CD14-positive monocyte (primary cell): Measurements from ENCODE around the gene TRPC6. TPM values are rescaled to one million over a fixed set of nuclear protein-coding genes. Genes with fewer than 3 reads are reported as not detected.
"Not testable (repeated sequence)": the region's sequence is repeated elsewhere in the genome, so short reads cannot be mapped to it uniquely, and the experiment has no call there.

Source experiments
- DNase-seq, 3 donors: peaks; one replicate each; pipeline ENCODE4 v3.0.0-alpha.2; 2011 to 2022
- H2AFZ ChIP-seq: 2 replicates; pipeline ENCODE4 v1.6.0; 2012; ENCODE audit warnings: mild to moderate bottlenecking, low read depth, low read length, inconsistent platforms; ENCODE audit not compliant: insufficient read depth, poor library complexity, severe bottlenecking
- H3K27ac ChIP-seq, 2 donors: 1 replicate in 1 of 2; 2 replicates in 1 of 2; pipeline ENCODE4 v1.5.1; 2012 to 2013; ENCODE audit warnings: low read length in 2 of 2, control low read depth in 1 of 2, inconsistent platforms in 1 of 2, low read depth in 1 of 2, mild to moderate bottlenecking in 1 of 2
- H3K27me3 ChIP-seq, 2 donors: one replicate each; pipeline versions ENCODE4 v1.6.0 to v1.6.1; 2011 to 2013; ENCODE audit warnings: low read length in 2 of 2; ENCODE audit not compliant: control insufficient read depth in 2 of 2, insufficient read depth in 2 of 2
- H3K36me3 ChIP-seq, 2 donors: replicated peaks in 1 of 2; 1 replicate in 1 of 2; 2 replicates in 1 of 2; pipeline versions ENCODE4 v1.5.1 to v1.6.1; 2012 to 2013; ENCODE audit warnings: low read length in 2 of 2, control low read depth in 1 of 2, inconsistent platforms in 1 of 2, mild to moderate bottlenecking in 1 of 2; ENCODE audit not compliant: insufficient read depth in 2 of 2, control insufficient read depth in 1 of 2
- H3K4me1 ChIP-seq, 2 donors: 1 replicate in 1 of 2; 2 replicates in 1 of 2; pipeline versions ENCODE4 v1.5.1 to v1.6.1; 2012 to 2013; ENCODE audit warnings: low read length in 2 of 2, control low read depth in 1 of 2, inconsistent platforms in 1 of 2, mild to moderate bottlenecking in 1 of 2, moderate library complexity in 1 of 2; ENCODE audit not compliant: insufficient read depth in 2 of 2, control insufficient read depth in 1 of 2
- H3K4me2 ChIP-seq: replicated peaks from 2 replicates; pipeline ENCODE3; 2012; ENCODE audit warnings: low read length, moderate library complexity, mild to moderate bottlenecking; ENCODE audit not compliant: poor library complexity, severe bottlenecking; ENCODE audit errors: extremely low read depth
- H3K4me3 ChIP-seq, 3 experiments: fragments of 200-600 bp in 1 of 3; sonication (generic) in 1 of 3; replicated peaks in 1 of 3; 1 replicate in 2 of 3; 2 replicates in 1 of 3; pipeline ENCODE4 v1.5.1; 2011 to 2013; ENCODE audit warnings: low read length in 3 of 3, mild to moderate bottlenecking in 3 of 3, control low read depth in 2 of 3, low read depth in 2 of 3, inconsistent platforms in 1 of 3, moderate library complexity in 1 of 3
- H3K79me2 ChIP-seq: 2 replicates; pipeline ENCODE4 v1.6.0; 2012; ENCODE audit warnings: mild to moderate bottlenecking, control low read depth, inconsistent platforms, low read length, moderate library complexity; ENCODE audit not compliant: insufficient read depth
- H3K9ac ChIP-seq: 2 replicates; pipeline ENCODE4 v1.6.0; 2017; ENCODE audit warnings: low read length, mild to moderate bottlenecking; ENCODE audit not compliant: insufficient read depth, poor library complexity, severe bottlenecking
- H3K9me3 ChIP-seq, 2 donors: replicated peaks in 1 of 2; 1 replicate in 1 of 2; 2 replicates in 1 of 2; pipeline versions ENCODE4 v1.5.1 to v1.6.1; 2012 to 2013; ENCODE audit warnings: low read length in 2 of 2, control low read depth in 1 of 2; ENCODE audit not compliant: control insufficient read depth in 1 of 2, insufficient read depth in 1 of 2
- H4K20me1 ChIP-seq: 2 replicates; pipeline ENCODE4 v1.6.0; 2012; ENCODE audit warnings: mild to moderate bottlenecking, low read length, control low read depth, moderate library complexity; ENCODE audit not compliant: insufficient read depth
- H3K27ac Mint-ChIP-seq, 7 donors: one replicate each; pipeline ENCODE4 v1.8.0; 2020; ENCODE audit warnings: mild to moderate bottlenecking in 7 of 7, mixed read lengths in 7 of 7, moderate library complexity in 6 of 7, inconsistent platforms in 2 of 7
- H3K27me3 Mint-ChIP-seq, 3 donors: one replicate each; pipeline ENCODE4 v1.8.0; 2021 to 2022; ENCODE audit warnings: low read depth in 3 of 3, mild to moderate bottlenecking in 3 of 3, mixed read lengths in 3 of 3, moderate library complexity in 3 of 3, inconsistent platforms in 1 of 3
- H3K36me3 Mint-ChIP-seq, 2 donors: one replicate each; pipeline ENCODE4 v1.8.0; 2020; ENCODE audit warnings: mixed read lengths in 2 of 2, inconsistent platforms in 1 of 2, mild to moderate bottlenecking in 1 of 2
- H3K4me1 Mint-ChIP-seq: one replicate; pipeline ENCODE4 v1.8.0; 2020; ENCODE audit warnings: mild to moderate bottlenecking, mixed read lengths
- H3K4me3 Mint-ChIP-seq, 2 donors: one replicate each; pipeline ENCODE4 v1.8.0; 2020; ENCODE audit warnings: mild to moderate bottlenecking in 2 of 2, mixed read lengths in 2 of 2, moderate library complexity in 1 of 2
- H3K9me3 Mint-ChIP-seq, 7 donors: one replicate each; pipeline ENCODE4 v1.8.0; 2020 to 2022; ENCODE audit warnings: mixed read lengths in 7 of 7, mild to moderate bottlenecking in 6 of 7, moderate library complexity in 6 of 7, inconsistent platforms in 2 of 7
- CTCF ChIP-seq: fragments of 200-600 bp; IDR thresholded peaks from one replicate; pipeline ENCODE4 v1.8.0; 2022; ENCODE audit warnings: antibody characterized with exemption, mild to moderate bottlenecking
- WGBS: methylation state at CpG from one replicate; pipeline ENCODE4 v1.1.5; 2013; ENCODE audit warnings: missing lambda C conversion rate; ENCODE audit not compliant: insufficient coverage; 5-methylcytosine and 5-hydroxymethylcytosine counted together
- intact Hi-C, 2 donors: fragments of 100-400 bp; cut with micrococcal nuclease; formaldehyde crosslinking; loops; one replicate each; pipeline versions ENCODE4 v1.15.0 to v1.15.1; 2023
- polyA plus RNA-seq, 3 donors: library from polyadenylated mRNA; depleted of rRNA in 1 of 3; unstranded in 2 of 3; stranded (reverse) in 1 of 3; fragments of 300-500 nt in 2 of 3; fragments of >200 nt in 1 of 3; fragmentation: Illumina TruSeq in 2 of 3; gene quantifications; 1 replicate in 2 of 3; 2 replicates in 1 of 3; pipeline ENCODE4 v1.2.3, GENCODE V29; 2012 to 2021

The TRPC6 gene
- polyA plus RNA-seq, 3 donors, result 0.01 TPM; not detected in 2

DNA sequence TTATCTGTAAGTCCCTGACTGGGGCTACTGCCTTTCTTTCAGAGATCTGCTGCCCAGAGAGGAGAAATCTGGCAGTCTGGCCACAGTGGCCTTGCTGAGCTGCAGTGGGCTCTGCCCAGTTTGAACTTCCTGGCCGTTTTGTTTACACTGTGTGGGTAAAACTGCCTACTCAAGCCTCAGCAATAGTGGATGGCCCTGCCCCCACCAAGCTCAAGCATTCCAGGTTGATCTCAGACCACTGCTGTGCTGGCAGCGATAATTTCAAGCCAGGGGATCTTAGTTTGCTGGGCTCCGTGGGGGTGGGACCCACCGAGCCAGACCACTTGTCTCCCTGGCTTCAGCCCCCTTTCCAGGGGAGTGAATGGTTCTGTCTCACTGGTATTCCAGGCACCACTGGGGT, 117.5 kb downstream of the TRPC6 start:
- H3K9me3 Mint-ChIP-seq, result peaks cover 0 to 6% (median 0%) of the 10 kb centered on the region in 7 donors
- no peak for DNase-seq
- intact Hi-C loops, result no loop called here

GRCh38 chr11:101464388-101464787, 119.4 kb downstream of the TRPC6 start:
- not testable (repeated sequence) for H3K4me1 Mint-ChIP-seq

More for the DNA sequence above, 117.5 kb downstream of the TRPC6 start:
- Histone ChIP-seq H3K27ac (no peak overlapping the region), H3K79me2 (no peaks in the 10 kb centered on the region), H2AFZ (no peak overlapping the region), H3K4me3 (no peak overlapping the region), H3K9me3 (no peaks in the 10 kb centered on the region), H3K4me1 (no peaks in the 10 kb centered on the region), H3K27me3 (no peaks in the 10 kb centered on the region), H3K4me2 (no peak overlapping the region), H4K20me1 (no peaks in the 10 kb centered on the region), H3K9ac (no peak overlapping the region), H3K36me3 (no peaks in the 10 kb centered on the region)
- Mint-ChIP-seq H3K36me3 (no peaks in the 10 kb centered on the region), H3K27ac (no peak overlapping the region), H3K27me3 (peaks cover 0 to 1% (median 0%) of the 10 kb centered on the region in 3 donors), H3K4me3 (no peak overlapping the region), H3K4me1 (no peaks in the 10 kb centered on the region)
- WGBS, result 50% methylated on average over 1 of the region's 4 CpGs
- no peak for TF ChIP-seq CTCF

More at GRCh38 chr11:101464388-101464787, 119.4 kb downstream of the TRPC6 start:
- intact Hi-C loops, H3K36me3 Mint-ChIP-seq, H3K27ac ChIP-seq, H3K4me1 ChIP-seq, H4K20me1 ChIP-seq, H3K4me3 ChIP-seq, DNase-seq, H3K4me3 Mint-ChIP-seq, H3K27me3 Mint-ChIP-seq, H3K4me2 ChIP-seq, H3K36me3 ChIP-seq, H3K27ac Mint-ChIP-seq, H3K9ac ChIP-seq, H3K27me3 ChIP-seq, H3K9me3 ChIP-seq, H3K9me3 Mint-ChIP-seq, H3K79me2 ChIP-seq, H2AFZ ChIP-seq: not testable (repeated sequence)
